Epithelial cell of esophagus (primary cell): ENCODE results near the gene FUNDC2.

Source experiments
- DNase-seq: peaks from one replicate; pipeline ENCODE4 v3.0.0; 2010; ENCODE audit warnings: low read depth
- H3K4me3 ChIP-seq: 2 replicates; pipeline ENCODE4 v1.5.1; 2011; ENCODE audit warnings: mild to moderate bottlenecking, low read length, control low read depth
- TF ChIP-seq, protein P1 (sequence below): IDR thresholded peaks from 2 replicates; pipeline ENCODE4 v1.5.1; 2011; ENCODE audit warnings: low read depth, mild to moderate bottlenecking, low read length, control low read depth, inconsistent platforms; ENCODE audit not compliant: insufficient read depth; ENCODE audit errors: missing control alignments

The FUNDC2 gene

DNA sequence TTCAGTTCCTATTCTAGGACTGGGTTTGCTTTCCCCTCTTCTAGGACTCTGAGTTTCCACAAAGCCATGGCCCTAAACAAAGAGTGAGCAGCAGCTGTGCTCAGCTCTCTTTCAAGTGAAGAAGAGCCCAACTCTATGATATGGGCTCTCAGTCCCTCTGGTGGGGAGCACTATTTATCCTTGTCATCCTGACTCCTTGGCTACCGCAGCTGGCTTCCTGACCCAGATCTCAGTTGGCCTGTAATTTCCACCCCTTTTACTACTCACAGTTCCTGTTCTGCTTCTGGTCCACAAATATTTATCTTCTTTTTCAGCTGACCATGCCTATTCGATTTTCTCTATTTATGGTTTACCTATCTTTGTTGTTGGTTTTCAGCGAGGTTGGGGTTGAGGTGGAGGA is 37.9 kb upstream of the FUNDC2 start:
- no peak for DNase-seq
- TF ChIP-seq, protein P1, sequence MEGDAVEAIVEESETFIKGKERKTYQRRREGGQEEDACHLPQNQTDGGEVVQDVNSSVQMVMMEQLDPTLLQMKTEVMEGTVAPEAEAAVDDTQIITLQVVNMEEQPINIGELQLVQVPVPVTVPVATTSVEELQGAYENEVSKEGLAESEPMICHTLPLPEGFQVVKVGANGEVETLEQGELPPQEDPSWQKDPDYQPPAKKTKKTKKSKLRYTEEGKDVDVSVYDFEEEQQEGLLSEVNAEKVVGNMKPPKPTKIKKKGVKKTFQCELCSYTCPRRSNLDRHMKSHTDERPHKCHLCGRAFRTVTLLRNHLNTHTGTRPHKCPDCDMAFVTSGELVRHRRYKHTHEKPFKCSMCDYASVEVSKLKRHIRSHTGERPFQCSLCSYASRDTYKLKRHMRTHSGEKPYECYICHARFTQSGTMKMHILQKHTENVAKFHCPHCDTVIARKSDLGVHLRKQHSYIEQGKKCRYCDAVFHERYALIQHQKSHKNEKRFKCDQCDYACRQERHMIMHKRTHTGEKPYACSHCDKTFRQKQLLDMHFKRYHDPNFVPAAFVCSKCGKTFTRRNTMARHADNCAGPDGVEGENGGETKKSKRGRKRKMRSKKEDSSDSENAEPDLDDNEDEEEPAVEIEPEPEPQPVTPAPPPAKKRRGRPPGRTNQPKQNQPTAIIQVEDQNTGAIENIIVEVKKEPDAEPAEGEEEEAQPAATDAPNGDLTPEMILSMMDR: no peak
- H3K4me3 ChIP-seq: no peak overlapping the region

GRCh38 chrX:154990496-154990895 is 36.1 kb upstream of the FUNDC2 start:
- no peak overlapping the region for H3K4me3 ChIP-seq
- TF ChIP-seq, protein P1: no peak
- peak; percentile 2 for DNase-seq

DNA sequence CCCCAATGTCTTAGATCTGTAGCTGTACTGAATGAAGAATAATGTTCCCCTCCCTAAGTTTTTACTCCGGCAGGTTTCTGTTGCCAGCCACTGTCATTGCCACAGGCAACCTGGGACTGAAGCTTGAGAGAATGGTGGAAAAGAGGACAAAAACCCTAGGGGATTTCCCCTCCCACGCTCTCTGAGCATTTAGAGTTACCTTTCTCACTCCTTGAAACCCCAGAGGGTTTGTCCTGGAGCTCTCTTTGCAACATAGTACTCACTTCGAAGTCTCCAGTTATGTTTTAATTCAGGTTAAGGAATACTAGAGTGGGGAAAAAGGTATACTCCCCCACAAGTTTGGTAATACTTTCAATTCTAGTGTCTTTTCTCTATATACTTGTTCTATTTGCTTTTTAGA is 35.6 kb upstream of the FUNDC2 start:
- TF ChIP-seq, protein P1: no peak
- DNase-seq: peak; percentile 5

DNA sequence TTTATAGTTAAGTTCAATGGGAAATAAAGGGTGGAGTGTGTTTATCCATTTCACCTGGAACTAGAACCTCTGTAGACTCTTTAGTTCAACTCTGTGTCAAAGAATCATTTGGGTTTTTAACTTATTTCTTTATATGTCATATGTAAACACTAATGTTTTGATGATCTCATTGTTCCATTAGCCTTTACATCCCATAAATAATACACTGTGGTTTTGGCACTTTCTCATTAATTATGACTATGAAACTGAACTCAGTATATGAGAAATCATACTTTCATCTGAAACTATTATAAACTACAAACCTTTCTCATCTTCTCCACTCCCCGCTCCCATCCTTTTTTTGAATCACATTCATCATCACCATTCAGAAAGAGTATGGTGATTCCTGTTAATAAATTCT is 35.2 kb upstream of the FUNDC2 start:
- no peak overlapping the region for H3K4me3 ChIP-seq
- DNase-seq: no peak
- TF ChIP-seq, protein P1: no peak

More for the DNA sequence above, 35.6 kb upstream of the FUNDC2 start:
- H3K4me3 ChIP-seq: no peak overlapping the region

DNA sequence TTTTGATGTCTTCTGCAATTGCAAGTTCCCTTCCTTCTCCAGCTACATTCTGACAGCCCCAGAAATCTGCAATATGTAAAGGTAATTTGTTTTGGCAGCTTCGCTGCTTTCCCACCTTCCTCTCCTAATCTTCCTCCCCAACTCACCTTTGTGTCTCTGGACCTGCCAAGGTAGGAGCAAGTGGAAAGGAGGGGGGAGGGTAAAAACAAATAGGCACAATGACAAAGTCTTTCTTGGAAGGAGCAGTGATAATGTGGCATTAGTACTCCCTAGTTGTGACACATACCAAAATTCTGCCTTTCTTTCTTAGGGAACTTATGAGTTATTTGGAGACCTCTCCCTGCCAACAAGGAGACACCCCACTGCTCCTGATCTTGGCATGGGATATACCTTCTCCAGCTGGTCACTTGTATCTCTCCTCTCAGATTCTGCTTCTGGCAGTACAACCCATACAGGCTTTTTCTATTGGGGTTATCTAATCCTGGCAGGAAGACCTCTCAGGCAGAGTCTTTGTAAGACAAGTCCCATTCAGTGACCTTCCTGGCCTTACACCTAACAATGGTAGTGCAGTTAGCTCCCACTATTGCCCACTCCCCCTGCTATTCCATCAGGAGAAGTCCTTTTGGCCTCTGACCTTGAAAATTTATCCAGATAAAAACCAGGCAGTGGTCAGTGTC is 28.3 kb upstream of the FUNDC2 start:
- H3K4me3 ChIP-seq: no peak overlapping the region
- TF ChIP-seq, protein P1: no peak
- no peak for DNase-seq

DNA sequence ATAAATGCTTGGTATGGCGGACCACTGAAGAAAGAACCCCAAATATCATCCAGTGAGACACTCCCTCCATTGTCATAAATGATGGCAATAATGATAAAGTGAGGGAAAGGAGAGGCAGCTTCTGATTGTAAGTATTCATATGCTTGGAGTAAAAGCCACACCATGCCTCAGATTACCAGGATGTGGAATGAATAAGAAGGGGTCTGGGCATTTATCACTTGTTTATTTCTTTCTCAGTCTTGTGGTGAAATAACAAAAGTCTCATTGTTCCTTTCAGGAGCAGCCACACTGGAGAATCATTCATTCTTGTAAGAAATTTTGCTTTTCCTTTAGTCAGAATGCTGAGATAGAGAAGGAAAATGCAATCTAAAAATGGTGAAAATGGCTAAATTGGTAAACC is 25.8 kb upstream of the FUNDC2 start:
- DNase-seq: no peak
- no peak overlapping the region for H3K4me3 ChIP-seq
- TF ChIP-seq, protein P1: no peak

DNA sequence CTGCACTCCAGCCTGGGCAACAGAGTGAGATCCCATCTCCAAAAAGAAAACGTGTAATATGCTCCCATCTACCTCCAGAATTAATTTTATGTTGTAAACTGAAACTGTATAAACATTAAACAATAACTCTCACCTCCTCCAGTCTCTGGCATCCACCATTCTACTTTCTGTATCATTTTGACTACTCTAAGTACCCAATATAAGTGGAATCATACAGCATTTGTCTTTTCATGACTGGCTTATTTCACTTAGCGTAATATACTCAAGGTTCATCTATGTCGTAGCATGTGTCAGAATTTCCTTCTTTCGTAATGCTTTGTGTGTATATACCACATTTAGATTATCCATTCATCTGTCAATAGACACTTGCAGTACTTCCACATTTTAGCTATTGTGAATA is 24.8 kb upstream of the FUNDC2 start:
- TF ChIP-seq, protein P1: no peak
- no peak for DNase-seq
- H3K4me3 ChIP-seq: no peak overlapping the region
